Measurements from ENCODE around the gene RDH5.

DNA sequence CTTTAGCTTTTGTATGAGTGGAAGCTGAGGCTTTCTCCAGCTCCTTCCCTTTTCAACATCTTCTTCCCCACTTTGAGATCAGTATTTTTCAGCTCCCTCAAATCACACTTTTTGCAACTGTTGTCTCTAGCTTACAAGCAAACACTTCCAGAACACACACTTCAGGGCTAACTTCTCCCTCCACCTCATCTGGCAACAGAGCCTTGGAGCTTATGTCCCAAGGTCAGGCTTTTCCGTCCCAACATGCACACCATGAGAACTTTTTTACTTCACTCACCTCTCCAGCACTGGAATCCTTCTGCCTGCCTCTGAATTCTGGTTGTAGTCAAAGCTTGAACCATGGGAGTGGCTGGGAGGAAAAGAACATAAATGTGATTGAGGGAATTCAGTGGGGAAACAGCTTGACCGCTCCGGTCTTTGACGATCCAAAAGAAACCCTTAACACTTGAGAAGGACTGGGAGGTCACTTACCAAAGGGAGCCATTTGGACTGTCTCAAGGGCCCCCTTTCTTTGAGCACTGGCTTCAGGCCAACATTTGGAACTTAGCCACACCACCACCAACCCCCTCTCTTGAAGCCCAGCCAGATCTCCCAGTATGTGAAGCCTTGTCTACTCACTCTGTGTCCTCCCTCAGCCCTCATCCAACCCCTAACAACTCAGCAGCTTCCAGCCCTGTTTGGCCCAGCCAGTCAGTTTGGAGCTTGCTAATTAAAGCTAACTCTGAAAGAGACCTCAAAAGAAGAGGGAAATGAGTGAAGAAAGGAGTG is 8.2 kb upstream of the RDH5 start:
- TF ChIP-seq, protein P1, sequence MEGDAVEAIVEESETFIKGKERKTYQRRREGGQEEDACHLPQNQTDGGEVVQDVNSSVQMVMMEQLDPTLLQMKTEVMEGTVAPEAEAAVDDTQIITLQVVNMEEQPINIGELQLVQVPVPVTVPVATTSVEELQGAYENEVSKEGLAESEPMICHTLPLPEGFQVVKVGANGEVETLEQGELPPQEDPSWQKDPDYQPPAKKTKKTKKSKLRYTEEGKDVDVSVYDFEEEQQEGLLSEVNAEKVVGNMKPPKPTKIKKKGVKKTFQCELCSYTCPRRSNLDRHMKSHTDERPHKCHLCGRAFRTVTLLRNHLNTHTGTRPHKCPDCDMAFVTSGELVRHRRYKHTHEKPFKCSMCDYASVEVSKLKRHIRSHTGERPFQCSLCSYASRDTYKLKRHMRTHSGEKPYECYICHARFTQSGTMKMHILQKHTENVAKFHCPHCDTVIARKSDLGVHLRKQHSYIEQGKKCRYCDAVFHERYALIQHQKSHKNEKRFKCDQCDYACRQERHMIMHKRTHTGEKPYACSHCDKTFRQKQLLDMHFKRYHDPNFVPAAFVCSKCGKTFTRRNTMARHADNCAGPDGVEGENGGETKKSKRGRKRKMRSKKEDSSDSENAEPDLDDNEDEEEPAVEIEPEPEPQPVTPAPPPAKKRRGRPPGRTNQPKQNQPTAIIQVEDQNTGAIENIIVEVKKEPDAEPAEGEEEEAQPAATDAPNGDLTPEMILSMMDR (conservative IDR thresholded peaks at IDR 0.05; ENCODE audit: low read depth, low read length), result no peak
- no peak for TF ChIP-seq EZH2 (IDR thresholded peaks at IDR 0.05; ENCODE audit: low read length, unreplicated experiment)

Measured in PC-3 (cell line).